Duodenal mucosa (tissue), 2 donors: ENCODE measurements around the gene SETD4.
A peak's percentile ranks its signal among the peaks of the same experiment; 100 is the strongest.

Source experiments
- H3K27ac ChIP-seq: one replicate; pipeline ENCODE4 v1.7.0; 2013; ENCODE audit warnings: low read depth, low read length
- H3K27me3 ChIP-seq, 2 donors: one replicate each; pipeline ENCODE4 v1.7.0; 2013; ENCODE audit warnings: low read length in 2 of 2, control low read depth in 1 of 2; ENCODE audit not compliant: insufficient read depth in 2 of 2, control insufficient read depth in 1 of 2
- H3K36me3 ChIP-seq, 2 donors: one replicate each; pipeline ENCODE4 v1.7.0; 2013; ENCODE audit warnings: low read length in 2 of 2, control low read depth in 1 of 2; ENCODE audit not compliant: insufficient read depth in 2 of 2, control insufficient read depth in 1 of 2
- H3K4me1 ChIP-seq, 2 donors: one replicate each; pipeline ENCODE4 v1.7.0; 2013; ENCODE audit warnings: low read length in 2 of 2, control low read depth in 1 of 2; ENCODE audit not compliant: insufficient read depth in 2 of 2, control insufficient read depth in 1 of 2
- H3K4me3 ChIP-seq, 2 donors: one replicate each; pipeline ENCODE4 v1.7.0; 2013; ENCODE audit warnings: low read length in 2 of 2, low read depth in 1 of 2
- H3K9ac ChIP-seq, 2 donors: one replicate each; pipeline ENCODE4 v1.7.0; 2013; ENCODE audit warnings: low read length in 2 of 2, low read depth in 1 of 2
- H3K9me3 ChIP-seq, 2 donors: one replicate each; pipeline ENCODE4 v1.7.0; 2013; ENCODE audit warnings: low read length in 2 of 2, control low read depth in 1 of 2; ENCODE audit not compliant: control insufficient read depth in 1 of 2

The SETD4 gene

GRCh38 chr21:36021251-36021837 is 39.0 kb downstream of the SETD4 start:
- no peak overlapping the region for H3K9ac ChIP-seq
- H3K4me1 ChIP-seq = peaks cover 0 to 4% of the 10 kb centered on the region in 2 donors

GRCh38 chr21:36015045-36015444 is 45.3 kb downstream of the SETD4 start:
- no peaks in the 10 kb centered on the region for H3K4me1 ChIP-seq
- no peak overlapping the region for H3K9ac ChIP-seq
- H3K9me3 ChIP-seq = no peaks in the 10 kb centered on the region
- H3K27ac ChIP-seq = no peak overlapping the region
- no peaks in the 10 kb centered on the region for H3K36me3 ChIP-seq
- no peaks in the 10 kb centered on the region for H3K27me3 ChIP-seq
- no peak overlapping the region for H3K4me3 ChIP-seq

More at GRCh38 chr21:36021251-36021837, 39.0 kb downstream of the SETD4 start:
- no peaks in the 10 kb centered on the region for H3K27me3 ChIP-seq
- no peak overlapping the region for H3K27ac ChIP-seq
- H3K9me3 ChIP-seq = no peaks in the 10 kb centered on the region
- no peaks in the 10 kb centered on the region for H3K36me3 ChIP-seq
- no peak overlapping the region for H3K4me3 ChIP-seq

GRCh38 chr21:36010801-36011200 is 49.5 kb downstream of the SETD4 start:
- no peaks in the 10 kb centered on the region for H3K9me3 ChIP-seq
- no peak overlapping the region for H3K27ac ChIP-seq
- H3K4me3 ChIP-seq = no peak overlapping the region
- H3K36me3 ChIP-seq = no peaks in the 10 kb centered on the region
- H3K9ac ChIP-seq = no peak overlapping the region
- H3K27me3 ChIP-seq = no peaks in the 10 kb centered on the region
- peaks cover 0 to 14% of the 10 kb centered on the region in 2 donors for H3K4me1 ChIP-seq

GRCh38 chr21:36008505-36008904 is 51.8 kb downstream of the SETD4 start:
- Histone ChIP-seq H3K9ac (no peak overlapping the region), H3K4me1 (peaks cover 0 to 14% of the 10 kb centered on the region in 2 donors), H3K36me3 (no peaks in the 10 kb centered on the region), H3K4me3 (no peak overlapping the region), H3K27ac (no peak overlapping the region), H3K27me3 (no peaks in the 10 kb centered on the region), H3K9me3 (no peaks in the 10 kb centered on the region)

- Histone ChIP-seq H3K27me3 (no peaks in the 10 kb centered on the region), H3K9ac (peak overlapping the region in 1 of 2 donors; percentile 29), H3K36me3 (no peaks in the 10 kb centered on the region), H3K27ac (peak overlapping the region; percentile 34), H3K9me3 (no peaks in the 10 kb centered on the region), H3K4me1 (peaks cover 0 to 14% of the 10 kb centered on the region in 2 donors), H3K4me3 (peak overlapping the region; percentile 48 to 49)
Measured at GRCh38 chr21:36005879-36006400, 54.4 kb downstream of the SETD4 start.

GRCh38 chr21:36005018-36005417 is 55.3 kb downstream of the SETD4 start:
- peak overlapping the region; percentile 48 to 49 for H3K4me3 ChIP-seq
- H3K36me3 ChIP-seq = no peaks in the 10 kb centered on the region
- H3K9me3 ChIP-seq = no peaks in the 10 kb centered on the region
- H3K27me3 ChIP-seq = no peaks in the 10 kb centered on the region
- H3K27ac ChIP-seq = no peak overlapping the region
- peaks cover 0 to 14% of the 10 kb centered on the region in 2 donors for H3K4me1 ChIP-seq
- H3K9ac ChIP-seq = peak overlapping the region in 1 of 2 donors; percentile 29

GRCh38 chr21:36004441-36004840 is 55.9 kb downstream of the SETD4 start:
- Histone ChIP-seq H3K27ac (no peak overlapping the region), H3K9ac (no peak overlapping the region)

GRCh38 chr21:36003776-36004175 is 56.5 kb downstream of the SETD4 start:
- Histone ChIP-seq H3K9ac (no peak overlapping the region), H3K27ac (no peak overlapping the region), H3K4me3 (no peak overlapping the region)

More at GRCh38 chr21:36004441-36004840, 55.9 kb downstream of the SETD4 start:
- peaks cover 0 to 14% of the 10 kb centered on the region in 2 donors for H3K4me1 ChIP-seq
- H3K4me3 ChIP-seq = no peak overlapping the region
- H3K36me3 ChIP-seq = no peaks in the 10 kb centered on the region
- no peaks in the 10 kb centered on the region for H3K9me3 ChIP-seq
- no peaks in the 10 kb centered on the region for H3K27me3 ChIP-seq

GRCh38 chr21:35996217-35996616 is 64.1 kb downstream of the SETD4 start:
- no peaks in the 10 kb centered on the region for H3K4me1 ChIP-seq
- H3K4me3 ChIP-seq = no peak overlapping the region
- no peaks in the 10 kb centered on the region for H3K36me3 ChIP-seq
- H3K9me3 ChIP-seq = no peaks in the 10 kb centered on the region
- H3K27ac ChIP-seq = no peak overlapping the region
- H3K27me3 ChIP-seq = no peaks in the 10 kb centered on the region
- H3K9ac ChIP-seq = no peak overlapping the region

More at GRCh38 chr21:36003776-36004175, 56.5 kb downstream of the SETD4 start:
- Histone ChIP-seq H3K9me3 (no peaks in the 10 kb centered on the region), H3K36me3 (no peaks in the 10 kb centered on the region), H3K4me1 (peaks cover 0 to 14% of the 10 kb centered on the region in 2 donors), H3K27me3 (no peaks in the 10 kb centered on the region)

GRCh38 chr21:35995522-35996088 is 64.7 kb downstream of the SETD4 start:
- H3K36me3 ChIP-seq = no peaks in the 10 kb centered on the region
- no peak overlapping the region for H3K4me3 ChIP-seq
- H3K4me1 ChIP-seq = no peaks in the 10 kb centered on the region
- no peaks in the 10 kb centered on the region for H3K27me3 ChIP-seq
- no peaks in the 10 kb centered on the region for H3K9me3 ChIP-seq
- no peak overlapping the region for H3K9ac ChIP-seq
- no peak overlapping the region for H3K27ac ChIP-seq
